HL-60/S4 (cell line): ENCODE data around the gene FBXO10.

Experiments
- in situ Hi-C: fragments of 300-500 bp; cut with MboI; formaldehyde crosslinking; loops from 2 replicates; pipeline ENCODE4 v1.14.3; 2022; ENCODE audit warnings: low sequenced_read_pairs

Gene FBXO10

GRCh38 chr9:37554318-37554717 lies 21.9 kb downstream of the FBXO10 start:
- in situ Hi-C loops, result no loop called here

- in situ Hi-C loops, result no loop called here
Observed at GRCh38 chr9:37551888-37552287, 24.3 kb downstream of the FBXO10 start.

GRCh38 chr9:37551468-37551867 lies 24.7 kb downstream of the FBXO10 start:
- in situ Hi-C loops, result no loop called here

GRCh38 chr9:37550781-37551180 lies 25.4 kb downstream of the FBXO10 start:
- in situ Hi-C loops, result no loop called here

GRCh38 chr9:37549527-37549926 lies 26.7 kb downstream of the FBXO10 start:
- in situ Hi-C loops, result no loop called here

- in situ Hi-C loops, result no loop called here
Observed at GRCh38 chr9:37547328-37547878, 28.8 kb downstream of the FBXO10 start.

- in situ Hi-C loops, result no loop called here
Observed at GRCh38 chr9:37543468-37543867, 32.7 kb downstream of the FBXO10 start.

GRCh38 chr9:37542895-37543294 lies 33.3 kb downstream of the FBXO10 start:
- in situ Hi-C loops, result no loop called here

GRCh38 chr9:37542488-37542887 lies 33.7 kb downstream of the FBXO10 start:
- in situ Hi-C loops, result no loop called here

- in situ Hi-C loops, result no loop called here
Observed at GRCh38 chr9:37541465-37541864, 34.7 kb downstream of the FBXO10 start.

- in situ Hi-C loops, result no loop called here
Observed at GRCh38 chr9:37540634-37541033, 35.5 kb downstream of the FBXO10 start.

- in situ Hi-C loops, result no loop called here
Observed at GRCh38 chr9:37539634-37540033, 36.5 kb downstream of the FBXO10 start.

GRCh38 chr9:37538099-37538498 lies 38.1 kb downstream of the FBXO10 start:
- in situ Hi-C loops, result no loop called here

GRCh38 chr9:37534901-37535300 lies 41.3 kb downstream of the FBXO10 start:
- in situ Hi-C loops, result no loop called here

- in situ Hi-C loops, result no loop called here
Observed at GRCh38 chr9:37534412-37534811, 41.8 kb downstream of the FBXO10 start.

- in situ Hi-C loops, result no loop called here
Observed at GRCh38 chr9:37531699-37532098, 44.5 kb downstream of the FBXO10 start.

GRCh38 chr9:37528652-37529471 lies 47.3 kb downstream of the FBXO10 start:
- in situ Hi-C loops, result no loop called here

GRCh38 chr9:37523916-37524315 lies 52.3 kb downstream of the FBXO10 start:
- in situ Hi-C loops, result no loop called here

- in situ Hi-C loops, result no loop called here
Observed at GRCh38 chr9:37522971-37523370, 53.2 kb downstream of the FBXO10 start.

- in situ Hi-C loops, result no loop called here
Observed at GRCh38 chr9:37521111-37521510, 55.1 kb downstream of the FBXO10 start.

- in situ Hi-C loops, result no loop called here
Observed at GRCh38 chr9:37520641-37521040, 55.5 kb downstream of the FBXO10 start.

GRCh38 chr9:37517923-37518322 lies 58.3 kb downstream of the FBXO10 start:
- in situ Hi-C loops, result no loop called here
